T follicular helper cell (primary cell): ENCODE results near the gene IFNA5.
A peak's percentile ranks its signal among the peaks of the same experiment; 100 is the strongest.

Source experiments
- DNase-seq: peaks from one replicate; pipeline ENCODE4 v3.0.0-alpha.2; 2020; ENCODE audit warnings: low read depth
- total RNA-seq, 2 experiments: gene quantifications; one replicate each; lab custom pipeline; 2026; lab: John Stamatoyannopoulos, UW

The IFNA5 gene
- total RNA-seq: 0.12 to 0.13 reads per million in 2 experiments

DNA sequence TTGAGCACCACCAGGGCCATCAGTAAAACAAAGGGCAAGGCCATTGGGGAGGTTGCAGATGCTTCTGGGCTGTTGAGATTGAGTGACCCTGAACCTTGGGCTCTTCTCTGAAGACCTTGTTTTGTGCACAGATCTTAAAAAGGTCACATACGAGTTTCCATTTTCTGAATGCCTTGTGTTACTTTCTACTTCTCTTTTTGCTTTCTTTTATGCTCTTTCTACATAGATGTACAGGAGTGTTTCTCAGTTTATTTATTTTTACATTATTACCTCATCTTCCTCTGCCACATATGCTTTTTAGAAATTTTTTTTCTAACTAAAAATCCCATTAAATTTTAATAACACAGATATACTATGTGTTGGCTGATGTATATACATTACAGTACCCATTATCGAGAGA is at the start of gene IFNA5:
TSS of gene IFNA5 (minus strand) at position 101 of the 400 bp plus-strand sequence. CDS start at position 44, 57 bp downstream.
- no peak for DNase-seq

DNA sequence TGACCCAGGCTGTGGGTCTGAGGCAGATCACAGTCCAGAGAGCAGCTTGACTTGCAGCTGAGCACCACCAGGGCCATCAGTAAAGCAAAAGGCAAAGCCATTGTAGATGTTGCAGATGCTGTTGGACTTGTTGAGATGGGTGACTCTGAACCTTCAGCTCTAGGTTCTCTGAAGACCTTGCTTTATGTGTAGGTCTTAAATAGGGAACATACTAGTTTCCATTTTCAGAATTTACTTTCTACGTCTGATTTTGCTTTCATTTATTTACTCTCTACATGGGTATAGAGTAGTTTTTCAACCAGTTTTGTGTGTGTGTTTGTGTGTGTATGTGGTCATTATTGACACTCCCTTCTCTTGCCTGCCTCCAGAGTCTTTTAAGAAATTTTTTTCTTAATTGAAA is 45.7 kb upstream of the IFNA5 start, which contains the start of gene IFNA6:
TSS of gene IFNA6 (minus strand) at position 101 of the 400 bp plus-strand sequence. CDS start at position 101, 0 bp downstream.
- DNase-seq: no peak

DNA sequence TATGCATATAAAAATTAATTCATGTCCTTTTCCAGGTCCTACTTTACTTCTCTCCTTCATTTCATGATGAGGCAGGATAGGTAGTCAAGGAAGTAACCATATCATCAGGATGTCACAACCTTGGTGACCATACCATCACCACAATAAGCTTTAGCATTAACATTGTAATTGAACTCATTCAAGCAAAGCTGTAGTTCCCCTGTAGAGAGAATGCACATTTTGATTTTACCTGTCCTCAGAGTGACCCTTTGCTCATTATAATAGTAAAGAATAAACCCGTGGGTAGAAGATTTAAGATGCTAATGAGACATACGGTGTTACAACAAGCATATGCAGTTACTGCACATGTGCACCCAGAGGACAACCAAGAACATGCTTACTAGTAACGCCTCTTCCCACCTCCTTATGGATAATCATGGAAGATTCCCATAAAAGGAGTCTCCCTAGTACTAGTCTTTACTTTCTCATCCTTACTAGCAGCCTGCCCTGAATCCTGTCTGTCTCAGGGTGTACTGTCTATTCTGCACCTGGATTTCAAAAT is 43.4 kb upstream of the IFNA5 start:
- no peak for DNase-seq

DNA sequence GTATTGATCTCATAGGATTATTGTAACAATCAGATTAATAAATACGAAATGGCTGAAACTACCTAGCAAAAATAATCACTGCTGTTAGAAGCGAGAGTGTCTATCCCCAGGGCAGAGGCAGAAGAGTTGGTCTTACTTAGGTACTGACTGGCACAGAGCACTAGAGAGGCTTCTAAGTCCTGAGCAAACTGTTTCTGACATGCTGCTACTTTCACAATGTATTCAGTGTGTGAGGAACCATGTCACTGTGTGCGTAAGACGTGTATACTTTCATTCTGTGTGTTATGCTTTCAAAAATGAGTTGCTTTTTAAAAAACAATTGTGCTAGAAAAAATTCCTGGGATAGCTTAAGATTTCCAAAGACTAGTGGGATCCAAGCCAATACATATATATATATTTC is 35.6 kb upstream of the IFNA5 start:
- no peak for DNase-seq

DNA sequence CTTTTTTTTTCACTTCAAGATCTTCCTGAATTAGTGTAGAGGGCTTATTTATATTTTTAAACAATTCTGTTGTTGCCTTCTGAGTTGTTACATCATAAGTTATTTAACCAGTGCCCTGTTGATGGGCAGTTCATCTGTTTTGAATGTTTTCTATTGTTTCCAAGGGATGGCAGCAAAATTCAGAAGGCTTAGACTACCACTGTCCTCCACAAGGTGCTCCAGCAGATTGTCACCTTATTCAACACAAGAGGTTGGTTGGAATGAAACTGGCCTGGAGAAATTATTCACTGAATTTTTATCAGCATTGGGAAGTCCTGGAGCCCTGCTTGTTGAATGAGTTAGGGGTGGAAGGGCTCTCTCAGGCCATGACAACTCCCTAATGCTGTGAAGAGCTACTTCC is 31.3 kb upstream of the IFNA5 start:
- DNase-seq: no peak

DNA sequence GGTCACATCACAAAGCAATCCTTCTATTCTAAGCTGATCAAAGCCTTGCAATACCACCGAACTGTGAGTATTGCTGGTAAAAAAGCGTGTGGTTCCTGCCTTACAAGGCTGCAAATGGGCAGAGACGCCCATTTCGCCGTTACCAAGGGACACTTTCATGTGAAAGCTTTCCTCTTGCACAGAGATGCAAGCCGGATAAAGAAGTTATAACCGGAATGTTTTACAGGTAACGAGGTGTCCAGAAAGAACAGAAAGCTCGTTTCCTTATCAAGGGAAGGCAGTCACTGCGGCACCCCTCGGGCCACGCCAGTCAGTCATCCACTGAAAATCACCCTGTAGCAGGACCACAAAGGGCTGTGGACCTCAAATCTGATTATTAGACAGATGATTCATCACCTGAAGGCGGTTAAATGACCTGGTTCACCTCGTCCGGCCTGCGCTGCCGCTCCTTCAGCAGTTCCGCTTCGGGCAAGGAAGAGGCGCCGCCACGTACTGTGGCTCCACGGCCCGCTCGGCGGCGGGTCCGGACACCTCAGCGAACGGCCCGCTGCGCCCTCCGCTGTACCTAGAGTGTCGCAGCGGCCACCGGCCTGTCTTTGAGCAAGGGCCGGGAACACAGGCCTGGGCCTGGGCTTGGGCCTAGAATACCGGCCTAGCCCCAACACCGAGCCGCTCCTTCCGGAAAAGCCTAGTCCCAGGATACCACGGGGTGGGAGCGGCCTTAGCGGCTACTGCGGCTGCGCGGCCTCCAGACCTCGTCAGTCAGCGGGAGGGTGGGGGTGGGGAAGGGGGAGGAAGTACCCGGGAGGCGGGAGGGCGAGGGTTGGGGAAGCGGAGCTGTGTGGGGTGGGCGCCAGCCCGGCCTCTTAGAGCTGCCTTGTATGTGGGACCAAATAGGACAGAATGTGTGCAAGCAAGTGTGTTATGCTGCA is 29.9 kb upstream of the IFNA5 start, which contains the start of gene KLHL9:
TSS of gene KLHL9 (minus strand) at position 704 of the 932 bp plus-strand sequence. CDS start at position 159, 545 bp downstream.
- DNase-seq: peak; percentile 78

DNA sequence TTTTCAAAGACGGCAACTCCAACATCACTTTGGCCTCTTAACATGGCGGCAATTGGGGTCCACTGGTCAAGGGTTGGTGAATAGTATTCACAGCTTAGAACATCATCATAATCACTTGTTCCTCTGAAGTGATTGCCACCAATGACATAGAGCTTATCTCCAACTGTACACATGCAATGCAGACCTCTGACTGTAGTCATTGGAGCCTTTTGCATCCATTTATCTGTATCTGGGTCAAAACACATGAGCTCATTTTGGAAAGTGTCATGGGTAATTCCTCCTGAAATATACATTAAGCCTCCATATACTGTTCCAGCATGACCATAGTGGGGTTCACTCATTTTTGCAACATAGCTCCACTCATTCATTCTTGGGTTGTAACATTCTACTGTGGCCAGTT is 28.1 kb upstream of the IFNA5 start:
- no peak for DNase-seq

DNA sequence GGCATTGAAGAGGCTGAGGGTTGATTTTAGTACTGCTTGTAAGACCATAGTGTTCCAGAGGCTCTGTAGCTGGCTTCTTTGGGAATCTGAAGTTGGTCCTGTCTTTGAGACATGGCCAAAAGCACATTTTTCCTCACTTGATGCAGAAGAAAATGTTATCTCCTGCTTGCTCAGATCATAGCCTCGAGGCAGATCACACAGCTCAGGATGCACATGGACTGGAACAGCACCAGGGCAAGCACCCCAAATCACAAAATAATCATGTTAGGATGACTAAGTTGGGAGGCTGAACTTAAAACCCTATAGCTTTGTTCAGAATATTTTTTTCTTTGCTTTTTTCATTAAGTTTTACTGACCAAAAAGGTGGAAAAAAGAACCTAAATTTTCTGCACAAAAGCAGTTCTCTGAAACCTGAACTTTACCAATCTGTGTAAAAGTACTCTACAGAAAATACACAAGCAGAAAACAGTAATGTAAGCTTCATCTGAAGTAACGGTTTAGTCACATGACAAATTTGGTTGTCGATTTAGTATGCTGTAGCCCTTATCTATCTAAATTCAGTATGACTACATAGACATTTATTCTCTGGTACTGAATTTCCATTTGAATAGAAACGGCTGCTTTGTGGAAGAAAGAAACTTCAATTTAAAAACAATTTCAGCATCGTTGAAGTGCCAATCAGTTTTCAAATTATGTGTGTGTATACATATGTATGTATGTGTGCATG is 26.7 kb upstream of the IFNA5 start:
- DNase-seq: no peak

DNA sequence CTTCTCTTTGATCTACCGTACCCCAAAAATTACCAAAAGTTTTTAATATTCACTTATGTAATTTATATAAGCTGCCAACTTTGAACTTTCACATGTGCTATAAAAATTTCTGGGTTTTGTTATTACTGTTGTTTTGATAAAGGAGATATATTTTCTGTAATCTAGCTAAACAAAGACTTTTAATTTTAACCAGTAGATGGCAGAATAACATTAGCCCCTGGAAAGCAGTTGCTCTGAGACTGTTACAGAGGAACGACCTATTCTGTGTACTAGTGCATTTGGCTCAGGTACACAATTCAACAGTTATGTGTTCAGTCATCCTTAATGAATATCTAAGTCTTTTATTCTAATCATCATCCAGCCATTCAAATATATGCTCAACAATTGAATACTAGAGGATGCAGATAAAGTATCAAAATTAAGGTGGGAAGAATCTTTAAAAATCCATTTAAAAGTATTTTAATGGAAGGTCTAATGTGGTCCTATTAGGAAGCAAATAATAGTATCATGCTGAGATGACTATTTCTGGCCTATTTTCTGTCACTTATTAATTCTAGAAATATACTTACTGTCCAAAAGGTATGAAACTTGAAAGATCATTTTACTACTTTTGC is 21.5 kb upstream of the IFNA5 start:
- no peak for DNase-seq

DNA sequence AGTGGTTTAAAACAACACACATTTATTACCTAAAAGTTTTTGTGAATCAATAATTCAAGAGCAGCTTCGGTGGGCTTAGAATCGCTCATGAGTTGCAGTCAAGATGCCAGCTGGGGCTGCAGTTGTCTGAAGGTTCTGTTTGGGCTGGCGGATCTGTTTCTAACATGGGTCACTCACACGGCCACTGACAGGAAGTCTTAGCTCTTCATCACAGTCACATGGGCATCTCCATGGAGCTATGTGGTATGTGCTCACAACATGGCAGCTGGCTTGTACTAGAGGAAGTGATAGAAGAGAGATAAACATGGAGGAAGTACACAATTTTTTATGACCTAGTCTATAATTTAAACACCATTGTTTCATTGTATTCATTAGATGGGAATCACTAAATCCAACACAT is 18.9 kb upstream of the IFNA5 start:
- no peak for DNase-seq

DNA sequence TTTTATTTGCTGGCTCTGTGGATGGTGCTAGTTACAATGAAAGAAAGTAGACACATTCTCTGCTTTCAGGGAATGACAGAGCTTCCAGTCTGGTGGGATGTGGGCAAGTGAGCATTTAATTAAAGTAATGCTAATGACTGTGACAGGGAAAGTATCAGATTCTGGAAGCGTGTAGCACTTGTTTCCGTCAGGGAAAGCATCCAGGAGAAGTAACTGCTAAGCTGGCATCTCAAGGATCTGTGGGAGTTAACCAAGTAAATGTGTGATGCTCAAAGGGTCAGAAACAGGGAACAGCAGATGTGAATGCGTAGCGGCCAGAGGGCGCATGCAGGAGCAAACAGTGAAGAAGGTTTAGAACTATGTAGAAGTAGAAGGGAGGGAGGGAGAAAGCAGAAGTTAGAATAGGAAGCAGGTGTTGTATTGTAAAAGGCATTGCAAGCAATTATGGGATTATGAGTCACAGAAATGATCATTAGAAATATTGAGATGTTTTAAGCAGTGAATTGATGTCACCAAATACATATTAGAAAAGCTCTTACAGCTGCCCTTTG is 17.9 kb upstream of the IFNA5 start:
- no peak for DNase-seq

DNA sequence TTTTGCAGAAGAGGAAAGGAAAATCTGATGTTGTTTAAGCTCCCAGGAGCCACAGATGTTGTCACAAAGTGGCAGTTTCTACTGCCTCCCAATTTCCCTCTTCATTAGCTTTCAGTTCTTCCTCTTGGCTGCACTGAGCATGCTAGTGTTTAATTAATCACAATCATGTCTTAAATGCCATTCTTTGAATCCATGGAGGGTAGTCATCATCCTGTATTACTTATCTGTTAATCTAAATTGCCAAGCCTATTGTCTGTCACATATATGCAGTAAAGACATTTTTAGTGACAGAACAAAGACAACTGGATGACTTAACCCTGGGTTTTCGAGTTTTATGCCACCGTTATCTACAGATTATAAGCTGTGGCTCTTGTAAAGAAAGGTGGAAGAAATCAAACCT is 15.4 kb upstream of the IFNA5 start:
- no peak for DNase-seq

DNA sequence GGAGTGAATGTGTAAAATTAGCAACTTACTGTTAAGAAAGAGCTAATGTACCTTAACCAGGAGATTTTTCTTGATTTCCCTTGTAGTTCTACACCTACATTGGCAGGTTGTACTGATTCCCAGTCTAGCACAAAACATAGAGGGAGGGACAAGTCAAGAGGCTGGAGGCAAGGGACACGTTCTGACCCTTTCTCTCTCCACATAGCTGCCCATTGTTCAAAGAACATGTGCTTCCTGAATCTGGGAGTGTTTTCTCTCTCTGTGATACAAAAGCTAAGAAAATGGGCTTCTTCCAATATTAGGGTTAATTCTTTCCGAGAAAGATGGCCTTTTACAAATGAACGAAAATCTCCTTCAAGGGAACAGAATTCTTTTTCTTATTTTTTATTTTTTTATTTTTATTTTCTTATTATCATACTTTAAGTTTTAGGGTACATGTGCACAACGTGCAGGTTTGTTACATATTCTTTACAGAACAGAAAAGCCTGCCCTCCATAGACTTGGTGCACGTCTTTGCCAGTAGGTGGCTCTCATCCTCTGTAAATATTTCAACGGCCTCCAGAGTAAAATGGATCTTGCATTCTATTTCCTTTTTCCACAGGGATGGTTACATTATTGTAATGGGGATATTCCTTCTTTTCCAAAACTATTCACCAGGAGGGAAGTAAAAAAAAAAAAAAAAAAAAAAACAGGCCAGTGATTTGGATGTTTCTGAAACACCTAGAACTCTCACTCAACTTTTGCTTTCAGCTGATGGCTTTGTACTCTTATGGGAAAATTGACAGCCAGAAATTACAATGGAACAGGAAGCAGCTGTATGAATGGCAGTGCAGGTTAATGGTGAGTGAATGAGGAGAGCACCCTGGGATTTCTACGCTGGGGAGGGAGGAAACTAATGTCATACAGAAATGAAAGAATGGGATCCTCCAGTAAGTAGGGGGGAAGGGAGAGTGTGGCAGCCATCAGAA is 13.1 kb upstream of the IFNA5 start:
- peak; percentile 5 for DNase-seq

DNA sequence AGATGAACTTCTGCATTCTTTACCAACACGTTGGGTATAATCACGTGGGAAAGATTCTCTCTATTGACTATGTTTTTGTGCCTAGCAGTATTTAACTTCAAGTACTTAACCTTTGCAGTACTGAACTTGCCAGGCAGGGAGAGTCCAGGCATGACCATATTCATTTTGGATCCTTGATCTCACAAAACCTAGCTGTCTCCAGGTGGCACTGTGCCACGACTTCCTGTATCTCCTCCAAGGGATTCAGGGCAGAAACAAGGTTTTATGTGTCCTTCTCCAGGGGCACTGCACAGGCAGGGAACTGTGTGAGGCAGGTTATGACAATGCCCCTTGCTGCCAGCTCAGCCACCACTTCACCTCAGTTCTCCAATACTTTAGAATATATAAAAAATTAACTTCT is 11.7 kb upstream of the IFNA5 start:
- no peak for DNase-seq

DNA sequence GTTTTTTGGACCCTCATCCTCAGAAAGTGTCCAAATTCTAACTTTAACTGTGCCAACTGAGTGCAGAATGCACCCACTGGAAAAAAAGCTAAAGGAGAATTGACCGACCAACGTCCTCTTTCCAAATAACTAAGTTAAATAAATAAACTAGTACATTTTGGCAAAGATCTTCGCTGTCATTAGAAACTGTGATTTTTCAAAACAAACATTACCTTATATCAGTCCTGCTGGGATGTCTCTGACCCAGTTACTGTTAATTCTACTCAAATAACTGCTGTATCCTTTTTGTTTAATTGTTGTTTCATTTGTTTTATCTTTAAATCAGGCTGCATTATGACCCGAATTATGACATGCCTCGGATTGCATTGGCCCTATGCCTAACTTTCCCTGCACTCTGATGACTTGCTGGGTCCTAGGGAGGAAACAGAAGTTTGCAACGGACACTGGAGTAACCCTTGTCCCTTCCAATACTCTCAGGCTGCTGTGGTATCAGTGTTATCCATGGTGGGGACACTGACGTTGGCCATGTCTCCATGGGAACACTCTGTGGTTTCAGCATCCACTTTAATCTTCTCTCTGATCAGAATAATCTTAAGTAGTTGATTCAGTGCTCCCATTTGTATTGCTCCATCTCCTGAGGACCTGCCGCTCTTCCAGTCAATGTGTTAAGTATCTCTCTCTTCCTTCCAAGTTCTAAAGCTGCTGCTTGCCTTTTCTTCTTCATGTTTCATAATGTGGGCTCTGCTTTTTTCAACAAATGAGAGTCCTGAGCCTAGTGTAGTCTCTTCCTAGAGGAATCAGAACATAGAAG is 11.1 kb upstream of the IFNA5 start:
- DNase-seq: no peak

DNA sequence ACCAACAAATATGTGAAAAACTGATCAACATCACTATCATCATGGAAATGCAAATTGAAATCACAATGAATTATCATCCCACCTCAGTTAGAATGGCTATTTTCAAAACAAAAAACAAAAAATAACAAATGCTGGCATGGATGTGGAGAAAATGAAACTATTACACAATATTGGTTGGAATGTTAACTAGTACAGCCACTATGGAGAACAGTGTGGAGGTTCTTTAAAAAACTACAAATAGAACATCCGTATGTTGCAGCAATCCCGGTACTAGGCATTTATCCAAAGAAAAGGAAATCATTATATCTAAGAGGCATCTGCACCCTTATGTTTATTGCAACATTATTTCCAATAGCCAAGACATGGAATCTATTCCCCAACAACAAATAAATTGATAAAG is 9.0 kb upstream of the IFNA5 start:
- no peak for DNase-seq

DNA sequence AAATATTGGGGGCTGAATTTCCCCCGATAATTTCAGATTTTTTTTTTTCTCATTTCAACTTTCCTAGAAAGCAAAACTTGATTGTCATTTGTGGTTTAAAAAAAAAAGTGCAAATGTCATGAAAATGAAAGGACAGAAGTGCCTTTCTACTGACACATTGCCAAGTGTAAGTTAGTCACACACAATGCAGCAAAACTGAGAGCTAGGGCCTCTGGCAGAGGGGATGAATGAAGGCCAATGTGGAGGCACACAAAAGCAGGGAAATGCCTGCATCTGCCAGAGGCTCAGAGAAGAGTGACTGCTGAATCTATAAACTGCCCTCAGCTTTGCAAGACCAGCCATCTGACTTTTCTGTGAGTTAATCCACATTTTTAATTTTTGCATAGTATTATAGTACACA is 6.8 kb upstream of the IFNA5 start:
- DNase-seq: no peak

DNA sequence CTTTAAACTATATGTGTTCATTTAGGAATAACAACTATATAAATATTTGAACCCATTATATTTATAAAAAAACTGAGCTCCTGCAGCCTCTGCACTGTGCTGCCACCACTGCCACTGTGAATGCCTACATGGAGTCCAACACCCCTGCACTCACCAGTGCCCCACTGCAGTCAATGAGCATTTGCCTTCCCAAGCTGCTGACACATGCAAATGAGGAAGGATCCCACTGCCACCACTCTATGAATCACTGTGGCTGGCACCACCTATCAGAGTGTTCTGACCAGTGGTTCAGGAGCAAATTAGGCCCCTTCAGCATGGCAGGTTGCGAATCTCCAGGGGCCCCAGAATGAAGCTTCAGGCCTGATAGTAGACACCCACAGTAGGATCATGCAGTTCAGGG is 9.1 kb downstream of the IFNA5 start:
- no peak for DNase-seq

DNA sequence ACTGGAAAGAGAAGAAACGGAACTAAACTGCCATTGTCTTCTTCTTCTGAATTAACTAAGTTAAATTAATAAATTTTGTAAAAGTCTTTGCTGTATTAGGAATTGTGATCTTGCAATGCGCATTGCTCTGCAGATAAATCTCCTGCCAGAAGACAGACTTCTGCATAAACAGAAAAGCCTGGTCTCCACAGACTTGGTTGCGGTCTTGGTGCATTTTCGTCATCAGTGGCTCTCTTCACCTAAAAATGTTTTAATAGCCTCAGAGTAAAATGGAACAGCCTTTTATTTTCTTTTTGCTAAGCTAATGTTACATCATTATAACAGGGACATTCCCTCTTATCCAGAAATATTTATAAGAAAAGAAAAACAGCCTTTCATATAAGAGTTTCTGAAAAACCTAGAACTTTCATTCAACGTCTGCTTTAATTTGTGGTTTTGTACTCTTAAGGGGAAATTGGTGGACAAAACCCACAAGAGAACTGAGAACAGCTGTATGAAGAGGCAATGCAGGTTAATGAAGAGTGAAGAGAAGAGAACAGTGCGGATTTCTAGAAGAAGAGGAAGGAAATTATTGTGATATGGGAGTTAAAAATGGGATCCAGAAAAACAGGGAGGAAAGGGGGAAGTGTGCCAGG is 10.1 kb downstream of the IFNA5 start:
- no peak for DNase-seq
